NCI-H1694 treated with DMSO at 0.1 percent for 48 hours (cell line): ENCODE results near the gene PCDH12.
A peak's percentile ranks its signal among the peaks of the same experiment; 100 is the strongest.
"Not testable (repeated sequence)": the region's sequence is repeated elsewhere in the genome, so short reads cannot be mapped to it uniquely, and the experiment has no call there.

ENCODE experiments used
- DNase-seq: peaks from one replicate; lab custom pipeline; 2025; lab: John Stamatoyannopoulos, UW

The PCDH12 gene

GRCh38 chr5:141940695-141941271 is 17.2 kb downstream of the PCDH12 start:
- no peak for DNase-seq

GRCh38 chr5:141935538-141935937 is 22.5 kb downstream of the PCDH12 start:
- DNase-seq, result no peak

GRCh38 chr5:141934099-141934844 is 23.7 kb downstream of the PCDH12 start:
- no peak for DNase-seq

GRCh38 chr5:141933151-141933550 is 24.9 kb downstream of the PCDH12 start:
- DNase-seq, result no peak

GRCh38 chr5:141931694-141932093 is 26.3 kb downstream of the PCDH12 start:
- no peak for DNase-seq

GRCh38 chr5:141929398-141930058 is 28.5 kb downstream of the PCDH12 start:
- no peak for DNase-seq

- no peak for DNase-seq
Observed at GRCh38 chr5:141928051-141928450, 30.0 kb downstream of the PCDH12 start.

GRCh38 chr5:141926434-141926833 is 31.6 kb downstream of the PCDH12 start:
- no peak for DNase-seq

- peak; percentile 81 for DNase-seq
Observed at GRCh38 chr5:141923448-141924313, 34.3 kb downstream of the PCDH12 start, which contains the start of gene DELE1. Gene DELE1, plus strand, starts transcription at chr5:141923871. Its CDS starts 71 bp downstream, at chr5:141923942.

GRCh38 chr5:141922827-141923447 is 35.1 kb downstream of the PCDH12 start:
- DNase-seq, result not testable (repeated sequence)

GRCh38 chr5:141920771-141921170 is 37.2 kb downstream of the PCDH12 start:
- no peak for DNase-seq

GRCh38 chr5:141919218-141920119 is 38.5 kb downstream of the PCDH12 start:
- DNase-seq, result no peak

GRCh38 chr5:141917760-141918159 is 40.2 kb downstream of the PCDH12 start:
- DNase-seq, result no peak

GRCh38 chr5:141916522-141916921 is 41.5 kb downstream of the PCDH12 start:
- DNase-seq, result no peak

GRCh38 chr5:141915881-141916336 is 42.1 kb downstream of the PCDH12 start:
- DNase-seq, result no peak

GRCh38 chr5:141914797-141915196 is 43.2 kb downstream of the PCDH12 start:
- DNase-seq, result no peak

GRCh38 chr5:141914199-141914743 is 43.7 kb downstream of the PCDH12 start:
- peak; percentile 48 for DNase-seq

GRCh38 chr5:141913560-141914198 is 44.3 kb downstream of the PCDH12 start:
- DNase-seq, result no peak

- no peak for DNase-seq
Observed at GRCh38 chr5:141910271-141910673, 47.7 kb downstream of the PCDH12 start.

GRCh38 chr5:141909212-141909611 is 48.8 kb downstream of the PCDH12 start:
- no peak for DNase-seq
